K562 (cell line): ENCODE measurements around the gene MLLT1.
"Not testable (repeated sequence)": the region's sequence is repeated elsewhere in the genome, so short reads cannot be mapped to it uniquely, and the experiment has no call there.

ENCODE experiments used
- ATF2 ChIP-seq: sonication (generic); formaldehyde crosslinking; IDR thresholded peaks from 2 replicates; pipeline ENCODE4 v1.8.1; 2022; ENCODE audit warnings: missing genetic modification reagents
- EP300 ChIP-seq: IDR thresholded peaks from 2 replicates; pipeline ENCODE4 v1.6.1; 2012; ENCODE audit warnings: low read length, improper control_type of control experiment
- GTF2F1 ChIP-seq: IDR thresholded peaks from 2 replicates; pipeline ENCODE4 v1.6.1; 2011; ENCODE audit warnings: low read depth, low read length, improper control_type of control experiment
- TF ChIP-seq, protein P1 (sequence below), 3 experiments: IDR thresholded peaks in 2 of 3; conservative IDR thresholded peaks in 1 of 3; 2 replicates each; pipeline ENCODE4 v1.5.1; 2011 to 2012; ENCODE audit warnings: low read length in 3 of 3, mild to moderate bottlenecking in 3 of 3, control low read depth in 2 of 3, improper control_type of control experiment in 1 of 3, inconsistent platforms in 1 of 3, low read depth in 1 of 3, mixed read lengths in 1 of 3, moderate library complexity in 1 of 3; ENCODE audit not compliant: insufficient read depth in 2 of 3

DNA sequence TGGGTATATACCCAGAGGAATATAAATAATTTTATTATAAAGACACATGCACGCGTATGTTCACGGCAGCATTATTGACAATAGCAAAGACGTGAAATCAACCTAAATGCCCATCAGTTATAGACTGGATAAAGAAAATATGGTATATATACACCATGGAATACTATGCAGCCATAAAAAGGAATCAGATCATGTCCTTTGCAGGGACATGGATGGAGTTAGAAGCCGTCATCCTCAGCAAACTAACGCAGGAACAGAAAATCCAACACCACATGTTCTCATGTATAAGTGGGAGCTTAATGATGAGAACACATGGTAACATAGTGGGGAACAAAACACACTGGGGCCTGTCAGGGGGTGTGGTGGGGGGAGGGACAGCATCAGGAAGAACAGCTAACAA, 2.6 kb upstream of the MLLT1 start:
- TF ChIP-seq, protein P1, sequence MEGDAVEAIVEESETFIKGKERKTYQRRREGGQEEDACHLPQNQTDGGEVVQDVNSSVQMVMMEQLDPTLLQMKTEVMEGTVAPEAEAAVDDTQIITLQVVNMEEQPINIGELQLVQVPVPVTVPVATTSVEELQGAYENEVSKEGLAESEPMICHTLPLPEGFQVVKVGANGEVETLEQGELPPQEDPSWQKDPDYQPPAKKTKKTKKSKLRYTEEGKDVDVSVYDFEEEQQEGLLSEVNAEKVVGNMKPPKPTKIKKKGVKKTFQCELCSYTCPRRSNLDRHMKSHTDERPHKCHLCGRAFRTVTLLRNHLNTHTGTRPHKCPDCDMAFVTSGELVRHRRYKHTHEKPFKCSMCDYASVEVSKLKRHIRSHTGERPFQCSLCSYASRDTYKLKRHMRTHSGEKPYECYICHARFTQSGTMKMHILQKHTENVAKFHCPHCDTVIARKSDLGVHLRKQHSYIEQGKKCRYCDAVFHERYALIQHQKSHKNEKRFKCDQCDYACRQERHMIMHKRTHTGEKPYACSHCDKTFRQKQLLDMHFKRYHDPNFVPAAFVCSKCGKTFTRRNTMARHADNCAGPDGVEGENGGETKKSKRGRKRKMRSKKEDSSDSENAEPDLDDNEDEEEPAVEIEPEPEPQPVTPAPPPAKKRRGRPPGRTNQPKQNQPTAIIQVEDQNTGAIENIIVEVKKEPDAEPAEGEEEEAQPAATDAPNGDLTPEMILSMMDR (IDR thresholded peaks at IDR 0.05 in 2 of 3, conservative IDR thresholded peaks at IDR 0.05 in 1 of 3; ENCODE audit: insufficient read depth in 2 of 3, low read depth in 1 of 3, low read length in 3 of 3) = not testable (repeated sequence)
- not testable (repeated sequence) for TF ChIP-seq ATF2 (CRISPR knock-in tag); GTF2F1; EP300
